Lower lobe of right lung (tissue), 2 donors: Measurements from ENCODE around the gene KLHL26. TPM values are rescaled to one million over a fixed set of nuclear protein-coding genes. Genes with fewer than 3 reads are reported as not detected.

Experiments used
- ATAC-seq, 2 donors: fragments of 200-7000 bp; cut with Tn5 transposase; one replicate each; pipeline ENCODE4 v1.9.1; 2020 to 2022; ENCODE audit warnings: mild to moderate bottlenecking in 2 of 2, moderate library complexity in 2 of 2
- DNase-seq: peaks from one replicate; pipeline ENCODE4 v3.0.0-alpha.2; 2020
- H3K27ac ChIP-seq: fragments of 200-600 bp; one replicate; pipeline ENCODE4 v1.8.0; 2022
- H3K27me3 ChIP-seq: fragments of 200-600 bp; one replicate; pipeline ENCODE4 v1.8.0; 2022; ENCODE audit warnings: low read depth
- H3K36me3 ChIP-seq: fragments of 200-600 bp; one replicate; pipeline ENCODE4 v1.8.0; 2022; ENCODE audit warnings: mild to moderate bottlenecking
- H3K4me1 ChIP-seq: fragments of 200-600 bp; one replicate; pipeline ENCODE4 v1.8.0; 2022
- H3K4me3 ChIP-seq: fragments of 200-600 bp; one replicate; pipeline ENCODE4 v1.8.0; 2022; ENCODE audit warnings: mild to moderate bottlenecking
- H3K9me3 ChIP-seq: fragments of 200-600 bp; one replicate; pipeline ENCODE4 v1.8.0; 2022
- intact Hi-C: fragments of 100-400 bp; cut with DNase I; formaldehyde crosslinking; loops from one replicate; pipeline ENCODE4 v1.11.0; 2022
- total RNA-seq: library from RNA; stranded (reverse); fragmentation: NEBNext Ultra II Directional; extraction: Animal tissue kit (Norgen Biotek cat#: 25700); gene quantifications from one replicate; pipeline ENCODE4 v1.2.1, GENCODE V29; 2021
- TF ChIP-seq, protein P1 (sequence below): fragments of 200-600 bp; IDR thresholded peaks from one replicate; pipeline ENCODE4 v1.8.0; 2022; ENCODE audit warnings: antibody characterized with exemption, mild to moderate bottlenecking
- donor health status: DM: no; HTN: yes; CAD: no; lungs with severe emphysema.

KLHL26 gene
- total RNA-seq, 1 donor from 2014 or later, result 14.5 TPM

DNA sequence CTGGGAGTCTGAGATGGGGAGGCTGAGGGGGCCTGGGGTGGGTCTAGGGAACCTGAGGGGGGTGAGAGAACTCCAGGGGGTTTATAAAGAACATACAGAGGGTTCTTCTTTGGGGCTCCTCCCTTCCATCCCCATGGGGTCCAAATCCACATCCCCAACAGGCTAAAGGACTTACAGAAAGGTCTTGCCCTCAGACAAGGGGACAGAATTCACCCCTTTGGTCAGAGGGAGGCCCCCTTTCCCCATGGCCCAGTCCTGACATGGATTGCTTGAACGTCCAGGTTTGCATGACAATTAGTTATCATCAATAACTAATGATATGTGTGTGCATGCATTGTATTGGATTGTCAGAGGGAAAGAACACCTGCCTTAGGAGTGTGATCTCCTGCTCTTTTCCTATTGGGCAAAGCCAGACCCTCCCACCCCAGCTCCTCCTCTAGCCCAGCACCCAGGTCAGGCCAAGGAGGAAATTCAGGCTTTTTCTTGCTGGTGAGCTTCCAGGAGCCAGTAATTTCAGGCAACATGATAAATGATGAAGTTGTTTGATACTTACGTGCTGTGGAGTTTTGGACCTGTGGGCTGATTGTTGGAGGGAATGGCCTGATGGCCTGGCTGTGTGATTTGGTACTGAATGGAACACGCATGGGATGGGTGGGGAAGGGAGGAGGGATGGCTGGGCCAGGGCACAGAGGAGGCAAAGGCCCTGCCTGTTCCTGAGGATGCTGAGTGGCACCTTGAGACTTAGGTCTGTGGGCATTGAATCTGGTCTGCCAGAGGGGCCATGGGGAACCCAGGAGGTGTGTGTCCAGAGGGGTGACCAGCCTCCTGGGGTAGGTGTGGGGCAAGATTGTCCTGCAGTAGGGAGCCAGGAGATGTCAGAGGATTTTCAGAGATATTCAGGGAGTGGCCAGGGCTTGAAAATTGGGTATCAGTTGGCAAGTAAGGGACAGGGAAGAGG lies 1.1 kb downstream of the KLHL26 start:
- TF ChIP-seq, protein P1, sequence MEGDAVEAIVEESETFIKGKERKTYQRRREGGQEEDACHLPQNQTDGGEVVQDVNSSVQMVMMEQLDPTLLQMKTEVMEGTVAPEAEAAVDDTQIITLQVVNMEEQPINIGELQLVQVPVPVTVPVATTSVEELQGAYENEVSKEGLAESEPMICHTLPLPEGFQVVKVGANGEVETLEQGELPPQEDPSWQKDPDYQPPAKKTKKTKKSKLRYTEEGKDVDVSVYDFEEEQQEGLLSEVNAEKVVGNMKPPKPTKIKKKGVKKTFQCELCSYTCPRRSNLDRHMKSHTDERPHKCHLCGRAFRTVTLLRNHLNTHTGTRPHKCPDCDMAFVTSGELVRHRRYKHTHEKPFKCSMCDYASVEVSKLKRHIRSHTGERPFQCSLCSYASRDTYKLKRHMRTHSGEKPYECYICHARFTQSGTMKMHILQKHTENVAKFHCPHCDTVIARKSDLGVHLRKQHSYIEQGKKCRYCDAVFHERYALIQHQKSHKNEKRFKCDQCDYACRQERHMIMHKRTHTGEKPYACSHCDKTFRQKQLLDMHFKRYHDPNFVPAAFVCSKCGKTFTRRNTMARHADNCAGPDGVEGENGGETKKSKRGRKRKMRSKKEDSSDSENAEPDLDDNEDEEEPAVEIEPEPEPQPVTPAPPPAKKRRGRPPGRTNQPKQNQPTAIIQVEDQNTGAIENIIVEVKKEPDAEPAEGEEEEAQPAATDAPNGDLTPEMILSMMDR, result no peak
- no peak for ATAC-seq
- intact Hi-C loops, result no loop called here
- Histone ChIP-seq H3K9me3 (no peaks in the 10 kb centered on the region), H3K36me3 (peaks cover 4% of the 10 kb centered on the region), H3K27ac (peak overlapping the region; percentile 87), H3K4me3 (peak overlapping the region; percentile 78), H3K4me1 (peaks cover 20% of the 10 kb centered on the region), H3K27me3 (no peaks in the 10 kb centered on the region)
- no peak for DNase-seq

DNA sequence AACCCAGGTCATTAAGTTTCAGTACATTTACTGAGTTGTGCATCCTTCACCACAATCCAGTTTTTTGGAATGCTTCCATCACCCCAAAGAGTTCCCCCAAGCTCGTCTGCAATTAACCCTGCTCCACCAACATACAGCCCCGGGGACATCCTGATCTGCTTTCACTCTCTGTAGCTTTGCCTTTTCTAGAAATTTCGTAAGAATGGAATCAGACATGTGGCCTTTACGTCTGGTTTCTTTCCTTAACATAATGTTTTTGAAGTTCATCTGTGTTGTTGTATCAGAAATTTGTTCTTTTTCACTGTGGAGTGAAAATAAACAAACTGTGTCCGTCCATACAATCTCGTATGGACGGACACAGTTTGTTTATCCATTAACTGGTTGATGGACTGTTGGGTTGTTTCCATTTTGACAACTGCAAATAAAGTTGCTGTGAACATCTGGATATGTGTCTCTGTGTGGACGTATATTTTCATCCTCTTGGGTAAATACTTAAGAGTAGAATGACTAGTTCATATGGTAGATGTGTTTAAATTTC lies 2.9 kb downstream of the KLHL26 start:
- TF ChIP-seq, protein P1, result no peak
- H3K36me3 ChIP-seq, result peaks cover 4% of the 10 kb centered on the region
- no peak for ATAC-seq
- no peaks in the 10 kb centered on the region for H3K9me3 ChIP-seq
- no peak overlapping the region for H3K4me3 ChIP-seq
- no peak overlapping the region for H3K27ac ChIP-seq
- no peaks in the 10 kb centered on the region for H3K27me3 ChIP-seq
- intact Hi-C loops, result no loop called here
- peaks cover 25% of the 10 kb centered on the region for H3K4me1 ChIP-seq
- DNase-seq, result no peak

DNA sequence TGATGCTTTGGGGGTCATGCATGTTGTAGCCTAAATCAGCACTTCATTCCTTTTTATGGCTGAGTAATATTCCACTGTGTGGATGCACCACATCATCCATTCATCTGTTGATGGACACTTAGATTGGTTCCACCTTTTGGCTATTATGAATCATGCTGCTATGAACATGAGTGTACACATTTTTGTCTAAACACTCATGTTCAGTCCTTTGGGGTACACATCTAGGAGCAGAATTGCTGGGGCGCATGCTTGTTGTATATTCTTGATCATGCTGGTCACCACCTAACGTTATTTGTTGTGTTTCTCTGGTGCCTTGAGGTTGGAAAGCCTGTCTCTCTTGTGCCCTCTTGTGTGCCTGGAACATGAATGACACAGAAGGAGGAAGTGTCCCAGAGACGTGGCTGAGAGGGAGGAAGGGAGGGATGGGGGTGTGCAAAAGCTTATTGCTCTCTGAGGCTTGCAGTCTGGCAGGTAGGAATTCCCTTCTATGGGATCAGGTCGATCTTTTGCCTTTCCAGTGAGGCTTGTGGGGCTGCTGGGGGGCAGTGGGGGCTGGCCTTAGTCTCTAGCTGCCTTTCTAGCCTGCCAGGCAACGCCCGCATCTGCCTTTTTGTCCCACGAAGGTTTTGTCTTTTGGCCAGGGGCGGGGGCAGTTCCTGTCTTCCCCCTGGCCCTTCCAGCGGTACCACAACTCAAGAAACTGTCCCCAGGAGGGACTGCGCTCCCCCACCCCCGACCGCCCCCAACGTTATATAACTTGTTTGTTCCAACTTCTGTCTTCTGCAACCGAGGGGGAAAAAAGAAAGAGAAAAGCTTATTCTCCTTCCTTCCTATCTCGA lies 7.6 kb downstream of the KLHL26 start:
- no peak overlapping the region for H3K4me3 ChIP-seq
- H3K4me1 ChIP-seq, result peaks cover 20% of the 10 kb centered on the region
- intact Hi-C loops, result no loop called here
- H3K36me3 ChIP-seq, result peaks cover 4% of the 10 kb centered on the region
- H3K9me3 ChIP-seq, result no peaks in the 10 kb centered on the region
- H3K27me3 ChIP-seq, result no peaks in the 10 kb centered on the region
- peak; percentile 49 to 52 for ATAC-seq
- no peak overlapping the region for H3K27ac ChIP-seq
- DNase-seq, result no peak
- TF ChIP-seq, protein P1, result no peak

DNA sequence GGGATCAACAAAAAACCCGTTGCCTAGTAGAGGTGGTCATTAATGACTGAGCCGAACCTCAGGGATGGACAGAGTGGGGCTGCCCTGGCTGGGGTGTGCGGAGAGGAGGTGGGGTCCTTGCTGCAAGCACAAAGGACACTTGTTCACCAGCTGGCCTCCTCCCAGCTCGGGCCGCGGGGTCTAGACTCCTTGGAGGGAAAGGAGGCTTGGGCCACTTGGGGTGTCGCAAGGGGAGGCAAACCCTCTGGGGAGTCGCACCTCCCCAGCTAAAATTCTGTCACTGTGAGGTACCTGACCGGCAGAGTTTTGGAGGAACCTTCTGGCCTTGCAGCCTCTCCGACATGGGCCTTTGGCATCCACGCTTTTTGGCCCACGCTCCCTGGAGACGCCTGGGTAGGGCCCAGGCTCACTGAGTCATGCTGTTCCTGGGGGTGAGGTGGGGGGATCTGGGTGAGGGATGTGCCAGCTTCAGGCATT lies 8.2 kb downstream of the KLHL26 start:
- TF ChIP-seq, protein P1, result no peak
- no peak for DNase-seq
- no peak for ATAC-seq
- H3K4me3 ChIP-seq, result no peak overlapping the region
- no peaks in the 10 kb centered on the region for H3K27me3 ChIP-seq
- no peaks in the 10 kb centered on the region for H3K9me3 ChIP-seq
- H3K27ac ChIP-seq, result no peak overlapping the region
- peaks cover 26% of the 10 kb centered on the region for H3K4me1 ChIP-seq
- intact Hi-C loops, result no loop called here
- H3K36me3 ChIP-seq, result peaks cover 4% of the 10 kb centered on the region
